ENCODE measurements around the gene HDAC11.

- TF ChIP-seq, protein P1, sequence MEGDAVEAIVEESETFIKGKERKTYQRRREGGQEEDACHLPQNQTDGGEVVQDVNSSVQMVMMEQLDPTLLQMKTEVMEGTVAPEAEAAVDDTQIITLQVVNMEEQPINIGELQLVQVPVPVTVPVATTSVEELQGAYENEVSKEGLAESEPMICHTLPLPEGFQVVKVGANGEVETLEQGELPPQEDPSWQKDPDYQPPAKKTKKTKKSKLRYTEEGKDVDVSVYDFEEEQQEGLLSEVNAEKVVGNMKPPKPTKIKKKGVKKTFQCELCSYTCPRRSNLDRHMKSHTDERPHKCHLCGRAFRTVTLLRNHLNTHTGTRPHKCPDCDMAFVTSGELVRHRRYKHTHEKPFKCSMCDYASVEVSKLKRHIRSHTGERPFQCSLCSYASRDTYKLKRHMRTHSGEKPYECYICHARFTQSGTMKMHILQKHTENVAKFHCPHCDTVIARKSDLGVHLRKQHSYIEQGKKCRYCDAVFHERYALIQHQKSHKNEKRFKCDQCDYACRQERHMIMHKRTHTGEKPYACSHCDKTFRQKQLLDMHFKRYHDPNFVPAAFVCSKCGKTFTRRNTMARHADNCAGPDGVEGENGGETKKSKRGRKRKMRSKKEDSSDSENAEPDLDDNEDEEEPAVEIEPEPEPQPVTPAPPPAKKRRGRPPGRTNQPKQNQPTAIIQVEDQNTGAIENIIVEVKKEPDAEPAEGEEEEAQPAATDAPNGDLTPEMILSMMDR (conservative IDR thresholded peaks at IDR 0.05; ENCODE audit: low read length), result no peak
- TF ChIP-seq EZH2phosphoT487 (IDR thresholded peaks at IDR 0.05; ENCODE audit: borderline replicate concordance, low read depth, low read length), result no peak
Measured at GRCh38 chr3:13507247-13507569, 27.1 kb downstream of the HDAC11 start.

Measured in OCI-LY7 (cell line).